DMS 273 (cell line): ENCODE results near the gene TUBAL3.

Experiments used
- DNase-seq: peaks from one replicate; lab custom pipeline; 2025; ENCODE audit not compliant: unreplicated experiment; lab: John Stamatoyannopoulos, UW

Gene TUBAL3

GRCh38 chr10:5343979-5344378, 60.6 kb downstream of the TUBAL3 start:
- no peak for DNase-seq

GRCh38 chr10:5343561-5343960, 61.1 kb downstream of the TUBAL3 start:
- no peak for DNase-seq
